Choroid plexus epithelial cell (primary cell): ENCODE measurements around the gene NXN.
"Not testable (repeated sequence)": the region's sequence is repeated elsewhere in the genome, so short reads cannot be mapped to it uniquely, and the experiment has no call there.

ENCODE experiments used
- DNase-seq: peaks from one replicate; pipeline ENCODE4 v3.0.0-alpha.2; 2010; ENCODE audit warnings: low read depth
- H3K4me3 ChIP-seq: 2 replicates; pipeline ENCODE4 v1.5.1; 2011; ENCODE audit warnings: low read depth, mild to moderate bottlenecking, control low read depth, low read length, moderate library complexity
- TF ChIP-seq, protein P1 (sequence below): conservative IDR thresholded peaks from 2 replicates; pipeline ENCODE4 v1.5.1; 2011; ENCODE audit warnings: low read depth, mild to moderate bottlenecking, control low read depth, inconsistent platforms, low read length, moderate library complexity

Gene NXN

DNA sequence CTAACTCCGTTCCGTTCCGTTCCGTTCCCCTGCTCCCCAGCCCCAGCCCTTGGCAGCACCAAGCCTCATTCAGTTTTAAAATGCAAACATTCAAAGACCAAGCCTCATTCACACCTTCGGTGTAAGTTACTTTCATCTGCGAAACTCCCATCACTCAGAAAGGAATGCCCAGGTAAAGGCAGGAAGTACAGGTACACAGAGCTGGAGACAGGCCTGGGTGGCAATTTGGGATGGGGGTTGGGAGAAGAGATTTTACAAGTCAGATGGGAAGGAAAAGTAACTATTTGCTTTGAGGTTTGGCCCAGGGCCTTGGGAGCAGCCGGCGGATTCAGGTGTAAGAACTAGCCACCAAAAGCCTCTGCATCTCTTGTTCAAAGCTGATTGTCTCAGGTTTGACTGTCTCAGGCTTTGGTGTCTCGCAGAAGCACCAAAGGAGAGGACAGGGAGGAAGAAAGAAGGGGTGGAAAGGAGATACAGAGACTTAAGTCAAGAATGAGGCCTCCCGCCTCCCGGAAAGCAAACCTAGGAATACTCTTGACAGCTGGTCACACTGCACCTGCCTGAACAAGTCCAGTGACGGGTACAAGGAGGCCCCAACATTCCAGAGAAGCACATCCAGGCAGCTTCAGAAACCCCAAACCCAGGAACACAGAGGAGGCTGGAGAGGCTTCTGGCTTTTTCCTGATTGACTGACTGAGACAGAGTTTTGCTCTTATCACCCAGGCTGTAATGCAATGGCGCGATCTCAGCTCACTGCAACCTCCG lies 54.7 kb downstream of the NXN start:
- H3K4me3 ChIP-seq: no peak overlapping the region
- TF ChIP-seq, protein P1, sequence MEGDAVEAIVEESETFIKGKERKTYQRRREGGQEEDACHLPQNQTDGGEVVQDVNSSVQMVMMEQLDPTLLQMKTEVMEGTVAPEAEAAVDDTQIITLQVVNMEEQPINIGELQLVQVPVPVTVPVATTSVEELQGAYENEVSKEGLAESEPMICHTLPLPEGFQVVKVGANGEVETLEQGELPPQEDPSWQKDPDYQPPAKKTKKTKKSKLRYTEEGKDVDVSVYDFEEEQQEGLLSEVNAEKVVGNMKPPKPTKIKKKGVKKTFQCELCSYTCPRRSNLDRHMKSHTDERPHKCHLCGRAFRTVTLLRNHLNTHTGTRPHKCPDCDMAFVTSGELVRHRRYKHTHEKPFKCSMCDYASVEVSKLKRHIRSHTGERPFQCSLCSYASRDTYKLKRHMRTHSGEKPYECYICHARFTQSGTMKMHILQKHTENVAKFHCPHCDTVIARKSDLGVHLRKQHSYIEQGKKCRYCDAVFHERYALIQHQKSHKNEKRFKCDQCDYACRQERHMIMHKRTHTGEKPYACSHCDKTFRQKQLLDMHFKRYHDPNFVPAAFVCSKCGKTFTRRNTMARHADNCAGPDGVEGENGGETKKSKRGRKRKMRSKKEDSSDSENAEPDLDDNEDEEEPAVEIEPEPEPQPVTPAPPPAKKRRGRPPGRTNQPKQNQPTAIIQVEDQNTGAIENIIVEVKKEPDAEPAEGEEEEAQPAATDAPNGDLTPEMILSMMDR: no peak
- DNase-seq: no peak

DNA sequence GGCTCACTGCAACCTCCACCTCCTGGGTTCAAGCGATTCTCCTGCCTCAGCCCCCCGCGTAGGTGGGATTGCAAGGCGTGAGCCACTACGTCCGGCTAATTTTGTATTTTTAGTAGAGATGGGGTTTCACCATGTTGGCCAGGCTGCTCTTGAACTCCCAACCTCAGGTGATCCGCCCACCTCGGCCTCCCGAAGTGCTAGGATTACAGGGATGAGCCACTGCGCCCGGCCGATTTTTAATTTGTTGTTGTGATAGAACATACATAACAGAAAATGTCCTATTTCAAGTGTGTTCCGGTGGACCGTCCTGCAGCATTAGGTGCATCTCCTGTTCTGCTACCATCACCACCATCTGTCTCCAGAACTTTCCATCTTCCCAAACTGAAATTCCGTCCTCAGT lies 55.3 kb downstream of the NXN start:
- not testable (repeated sequence) for H3K4me3 ChIP-seq, DNase-seq

DNA sequence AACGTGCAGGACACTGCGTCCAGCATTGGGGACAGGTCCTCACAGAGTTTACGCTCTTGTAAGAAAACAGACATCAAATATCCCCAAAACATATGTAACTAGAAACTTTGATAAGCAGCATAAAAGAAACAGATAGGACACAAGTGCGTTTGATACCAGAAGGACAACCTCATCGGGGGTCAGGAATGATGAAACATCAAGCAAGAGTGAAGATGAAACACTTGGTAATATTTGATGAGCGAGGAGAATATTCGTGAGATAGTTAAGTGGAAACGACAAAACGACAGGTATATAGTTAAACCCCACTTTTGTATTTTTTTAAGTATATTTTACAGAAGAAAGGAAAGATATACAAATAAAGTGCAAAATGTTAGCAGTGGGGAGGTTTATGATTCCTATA lies 55.9 kb downstream of the NXN start:
- DNase-seq: no peak
- H3K4me3 ChIP-seq: no peak overlapping the region
- TF ChIP-seq, protein P1: no peak

DNA sequence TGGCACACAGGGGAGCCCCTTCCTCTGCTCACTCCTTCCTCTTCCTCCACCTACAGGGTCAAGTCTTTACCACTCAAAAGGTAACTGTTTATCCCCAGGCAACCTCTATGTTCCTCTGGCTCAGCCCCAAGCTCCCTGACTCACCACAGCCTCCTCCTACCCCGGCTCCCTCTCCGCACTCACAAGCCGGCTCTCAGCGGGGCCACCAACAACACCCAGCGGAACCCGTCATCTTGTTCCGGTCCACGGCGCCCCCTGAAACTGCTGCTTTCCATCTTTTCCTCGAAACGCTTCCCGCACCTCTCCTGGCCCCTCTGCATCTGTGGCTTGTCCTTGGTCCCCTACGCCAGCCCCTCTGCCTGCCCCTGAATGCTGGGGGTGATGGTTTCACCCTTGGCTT lies 58.4 kb downstream of the NXN start:
- H3K4me3 ChIP-seq: no peak overlapping the region
- TF ChIP-seq, protein P1: no peak
- DNase-seq: peak; percentile 78

DNA sequence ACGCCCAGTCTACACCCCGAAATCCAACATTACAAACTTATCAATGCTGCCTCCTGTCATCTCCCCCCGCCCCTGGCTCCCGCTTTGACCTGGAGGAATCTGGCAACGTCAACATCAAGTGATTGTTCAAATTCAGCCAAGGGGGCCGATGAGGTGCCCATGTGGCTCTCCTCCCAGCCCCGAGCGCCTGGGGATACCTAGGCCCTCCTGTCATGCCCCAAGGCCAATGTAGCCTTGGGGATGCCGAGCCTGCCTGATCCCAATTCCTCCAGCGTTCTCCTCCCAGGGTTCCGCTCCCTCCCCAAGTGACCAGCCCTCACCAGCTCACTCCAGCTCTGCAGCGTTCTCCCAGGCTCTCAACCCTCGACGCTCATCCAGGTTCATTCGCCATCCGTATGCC lies 59.4 kb downstream of the NXN start:
- no peak for DNase-seq
- TF ChIP-seq, protein P1: no peak
- no peak overlapping the region for H3K4me3 ChIP-seq

DNA sequence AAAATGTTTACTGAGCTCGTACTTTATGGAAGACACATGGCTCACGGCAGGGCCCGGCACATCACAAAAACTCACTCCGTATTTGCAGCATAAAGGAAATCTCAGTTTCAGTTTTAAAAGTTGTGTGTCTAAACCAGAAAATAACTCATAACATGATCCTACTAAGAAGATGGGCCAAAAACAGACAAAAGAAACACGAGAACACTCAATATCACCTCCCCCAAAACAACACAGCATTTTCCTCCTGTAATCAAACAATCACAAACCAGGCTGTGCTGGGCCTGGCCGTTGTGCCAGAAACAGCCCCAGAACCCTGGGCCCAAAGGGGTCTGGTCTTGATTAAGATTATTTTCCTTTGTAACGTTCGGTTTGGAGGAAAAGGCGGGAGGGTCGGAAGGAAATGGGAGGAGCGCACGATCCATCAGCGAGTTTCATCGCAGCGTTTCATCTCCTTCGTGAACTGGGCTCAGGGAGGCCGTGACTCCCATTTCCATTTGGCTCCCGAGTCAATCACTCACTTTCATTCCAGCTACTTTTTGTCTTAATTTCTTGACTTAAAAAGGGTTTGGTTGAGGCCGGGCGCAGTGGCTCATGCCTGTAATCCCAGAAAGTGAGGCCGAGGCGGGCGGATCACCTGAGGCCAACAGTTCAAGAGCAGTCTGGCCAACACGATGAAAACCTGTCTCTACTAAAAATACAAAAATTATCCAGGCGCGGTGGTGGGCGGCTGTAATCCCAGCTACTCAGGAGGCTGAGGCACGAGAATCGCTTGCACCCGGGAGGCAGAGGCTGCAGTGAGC lies 61.4 kb downstream of the NXN start:
- TF ChIP-seq, protein P1: no peak
- no peak for DNase-seq
- H3K4me3 ChIP-seq: no peak overlapping the region

DNA sequence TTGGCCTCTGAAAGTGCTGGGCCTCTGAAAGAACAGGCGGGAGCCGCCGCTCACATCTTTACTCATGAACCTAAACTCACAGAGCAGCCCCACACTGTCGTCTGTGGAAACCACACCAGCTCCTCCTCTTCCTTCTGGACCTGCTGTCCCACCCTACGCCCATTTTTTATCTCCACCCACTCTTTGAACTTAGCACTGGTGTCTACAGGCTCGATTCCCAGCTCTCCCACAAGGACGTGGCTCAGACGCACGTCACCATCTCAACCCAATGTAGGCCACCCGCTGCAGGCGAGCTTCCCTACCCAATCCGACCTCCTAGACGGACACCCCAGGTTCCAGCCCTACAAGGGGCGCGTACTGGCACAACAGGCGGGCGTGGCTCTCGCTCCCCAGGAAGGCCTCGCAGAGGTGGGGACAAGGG lies 62.2 kb downstream of the NXN start:
- TF ChIP-seq, protein P1: no peak
- no peak overlapping the region for H3K4me3 ChIP-seq
- no peak for DNase-seq
